Panc1 (cell line): ENCODE data around the gene PTGDS.

Experiments
- POLR2AphosphoS5 ChIP-seq: IDR thresholded peaks from 2 replicates; pipeline ENCODE4 v1.6.1; 2012; ENCODE audit warnings: mild to moderate bottlenecking, low read depth, low read length, moderate library complexity
- SIN3A ChIP-seq: IDR thresholded peaks from 2 replicates; pipeline ENCODE4 v1.6.1; 2012; ENCODE audit warnings: low read depth, mild to moderate bottlenecking, low read length, moderate library complexity, borderline replicate concordance; ENCODE audit not compliant: insufficient read depth
- TCF7L2 ChIP-seq: IDR thresholded peaks from 2 replicates; pipeline ENCODE4 v1.6.1; 2011; ENCODE audit warnings: mild to moderate bottlenecking, low read depth, low read length, inconsistent platforms
- TF ChIP-seq, protein P1 (sequence below), 2 experiments: IDR thresholded peaks; 2 replicates each; pipeline ENCODE4 v1.6.1; 2011 to 2012; ENCODE audit warnings: low read depth in 2 of 2, control low read depth in 1 of 2, low read length in 1 of 2, mild to moderate bottlenecking in 1 of 2, moderate library complexity in 1 of 2; ENCODE audit not compliant: insufficient read depth in 1 of 2
- TF ChIP-seq, protein P2 (sequence below): fragments of 450-650 bp; IDR thresholded peaks from 2 replicates; pipeline ENCODE4 v1.5.1; 2017; ENCODE audit warnings: mild to moderate bottlenecking

GRCh38 chr9:136979769-136980587 lies 2.7 kb downstream of the PTGDS start:
- TF ChIP-seq, protein P1, sequence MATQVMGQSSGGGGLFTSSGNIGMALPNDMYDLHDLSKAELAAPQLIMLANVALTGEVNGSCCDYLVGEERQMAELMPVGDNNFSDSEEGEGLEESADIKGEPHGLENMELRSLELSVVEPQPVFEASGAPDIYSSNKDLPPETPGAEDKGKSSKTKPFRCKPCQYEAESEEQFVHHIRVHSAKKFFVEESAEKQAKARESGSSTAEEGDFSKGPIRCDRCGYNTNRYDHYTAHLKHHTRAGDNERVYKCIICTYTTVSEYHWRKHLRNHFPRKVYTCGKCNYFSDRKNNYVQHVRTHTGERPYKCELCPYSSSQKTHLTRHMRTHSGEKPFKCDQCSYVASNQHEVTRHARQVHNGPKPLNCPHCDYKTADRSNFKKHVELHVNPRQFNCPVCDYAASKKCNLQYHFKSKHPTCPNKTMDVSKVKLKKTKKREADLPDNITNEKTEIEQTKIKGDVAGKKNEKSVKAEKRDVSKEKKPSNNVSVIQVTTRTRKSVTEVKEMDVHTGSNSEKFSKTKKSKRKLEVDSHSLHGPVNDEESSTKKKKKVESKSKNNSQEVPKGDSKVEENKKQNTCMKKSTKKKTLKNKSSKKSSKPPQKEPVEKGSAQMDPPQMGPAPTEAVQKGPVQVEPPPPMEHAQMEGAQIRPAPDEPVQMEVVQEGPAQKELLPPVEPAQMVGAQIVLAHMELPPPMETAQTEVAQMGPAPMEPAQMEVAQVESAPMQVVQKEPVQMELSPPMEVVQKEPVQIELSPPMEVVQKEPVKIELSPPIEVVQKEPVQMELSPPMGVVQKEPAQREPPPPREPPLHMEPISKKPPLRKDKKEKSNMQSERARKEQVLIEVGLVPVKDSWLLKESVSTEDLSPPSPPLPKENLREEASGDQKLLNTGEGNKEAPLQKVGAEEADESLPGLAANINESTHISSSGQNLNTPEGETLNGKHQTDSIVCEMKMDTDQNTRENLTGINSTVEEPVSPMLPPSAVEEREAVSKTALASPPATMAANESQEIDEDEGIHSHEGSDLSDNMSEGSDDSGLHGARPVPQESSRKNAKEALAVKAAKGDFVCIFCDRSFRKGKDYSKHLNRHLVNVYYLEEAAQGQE (IDR thresholded peaks at IDR 0.05; ENCODE audit: insufficient read depth in 1 of 2, low read depth in 2 of 2, low read length in 1 of 2): no peak
- TF ChIP-seq, protein P2, sequence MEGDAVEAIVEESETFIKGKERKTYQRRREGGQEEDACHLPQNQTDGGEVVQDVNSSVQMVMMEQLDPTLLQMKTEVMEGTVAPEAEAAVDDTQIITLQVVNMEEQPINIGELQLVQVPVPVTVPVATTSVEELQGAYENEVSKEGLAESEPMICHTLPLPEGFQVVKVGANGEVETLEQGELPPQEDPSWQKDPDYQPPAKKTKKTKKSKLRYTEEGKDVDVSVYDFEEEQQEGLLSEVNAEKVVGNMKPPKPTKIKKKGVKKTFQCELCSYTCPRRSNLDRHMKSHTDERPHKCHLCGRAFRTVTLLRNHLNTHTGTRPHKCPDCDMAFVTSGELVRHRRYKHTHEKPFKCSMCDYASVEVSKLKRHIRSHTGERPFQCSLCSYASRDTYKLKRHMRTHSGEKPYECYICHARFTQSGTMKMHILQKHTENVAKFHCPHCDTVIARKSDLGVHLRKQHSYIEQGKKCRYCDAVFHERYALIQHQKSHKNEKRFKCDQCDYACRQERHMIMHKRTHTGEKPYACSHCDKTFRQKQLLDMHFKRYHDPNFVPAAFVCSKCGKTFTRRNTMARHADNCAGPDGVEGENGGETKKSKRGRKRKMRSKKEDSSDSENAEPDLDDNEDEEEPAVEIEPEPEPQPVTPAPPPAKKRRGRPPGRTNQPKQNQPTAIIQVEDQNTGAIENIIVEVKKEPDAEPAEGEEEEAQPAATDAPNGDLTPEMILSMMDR: no peak
- TF ChIP-seq POLR2AphosphoS5 (no peak), TCF7L2 (no peak), SIN3A (no peak)
